Neural progenitor cell (in vitro differentiated cells): ENCODE measurements around the gene ZNF628. TPM values are rescaled to one million over a fixed set of nuclear protein-coding genes. Genes with fewer than 3 reads are reported as not detected.

Experiments
- DNase-seq: peaks from one replicate; pipeline ENCODE4 v3.0.0-alpha.2; 2016; ENCODE audit warnings: low spot score
- H2AFZ ChIP-seq: fragments of 200-600 bp; sonication (generic); replicated peaks from 2 replicates; pipeline ENCODE4 v1.6.1; 2016; ENCODE audit warnings: antibody characterized with exemption
- H3F3A ChIP-seq: fragments of 200-600 bp; sonication (generic); 2 replicates; pipeline ENCODE4 v1.6.1; 2016; ENCODE audit warnings: antibody characterized with exemption, low read depth
- H3K27ac ChIP-seq: fragments of 200-600 bp; sonication (generic); 2 replicates; pipeline ENCODE4 v1.5.1; 2016; ENCODE audit warnings: mild to moderate bottlenecking
- H3K27me3 ChIP-seq: fragments of 200-600 bp; sonication (generic); 2 replicates; pipeline ENCODE4 v1.6.1; 2016; ENCODE audit warnings: mild to moderate bottlenecking, moderate library complexity
- H3K36me3 ChIP-seq: fragments of 200-600 bp; sonication (generic); 2 replicates; pipeline ENCODE4 v1.5.1; 2016
- H3K4me1 ChIP-seq: fragments of 200-600 bp; sonication (generic); 2 replicates; pipeline ENCODE4 v1.6.1; 2016; ENCODE audit warnings: mixed run types
- H3K4me2 ChIP-seq: fragments of 200-600 bp; sonication (generic); 2 replicates; pipeline ENCODE4 v1.6.1; 2016
- H3K4me3 ChIP-seq: fragments of 200-600 bp; sonication (generic); 2 replicates; pipeline ENCODE4 v1.5.1; 2016
- H3K79me2 ChIP-seq: fragments of 200-600 bp; sonication (generic); 2 replicates; pipeline ENCODE4 v1.6.1; 2016; ENCODE audit warnings: low read depth
- H3K9ac ChIP-seq: fragments of 200-600 bp; sonication (generic); 2 replicates; pipeline ENCODE4 v1.6.1; 2016
- H3K9me3 ChIP-seq: fragments of 200-600 bp; sonication (generic); 2 replicates; pipeline ENCODE4 v1.5.1; 2016; ENCODE audit warnings: low read depth
- H4K20me1 ChIP-seq: fragments of 200-600 bp; sonication (generic); 2 replicates; pipeline ENCODE4 v1.6.1; 2016; ENCODE audit warnings: low read depth
- H3K27ac Mint-ChIP-seq: 3 replicates; pipeline ENCODE4 v1.8.0; 2021; ENCODE audit warnings: mixed read lengths
- H3K27me3 Mint-ChIP-seq: 2 replicates; pipeline ENCODE4 v1.8.0; 2022; ENCODE audit warnings: low read depth, mild to moderate bottlenecking, inconsistent platforms, moderate library complexity, mixed read lengths; ENCODE audit not compliant: insufficient read depth
- H3K36me3 Mint-ChIP-seq: 3 replicates; pipeline ENCODE4 v1.8.0; 2021; ENCODE audit warnings: mixed read lengths
- H3K4me1 Mint-ChIP-seq: 3 replicates; pipeline ENCODE4 v1.8.0; 2021; ENCODE audit warnings: mixed read lengths
- H3K4me3 Mint-ChIP-seq: 3 replicates; pipeline ENCODE4 v1.8.0; 2021; ENCODE audit warnings: mild to moderate bottlenecking, moderate library complexity, mixed read lengths
- H3K9me3 Mint-ChIP-seq: 3 replicates; pipeline ENCODE4 v1.8.0; 2020; ENCODE audit warnings: mixed read lengths
- EZH2 ChIP-seq: fragments of 200-600 bp; sonication (generic); IDR thresholded peaks from 2 replicates; pipeline ENCODE4 v1.6.1; 2017; ENCODE audit warnings: antibody characterized with exemption, mild to moderate bottlenecking, moderate library complexity
- EZH2phosphoT487 ChIP-seq: fragments of 200-600 bp; sonication (generic); IDR thresholded peaks from 2 replicates; pipeline ENCODE4 v1.6.1; 2017; ENCODE audit warnings: antibody characterized with exemption
- total RNA-seq: library from RNA; depleted of rRNA; stranded (reverse); fragments of >200 nt; gene quantifications from 2 replicates; pipeline ENCODE4 v1.2.3, GENCODE V29; 2015; ENCODE audit warnings: low replicate concordance
- TF ChIP-seq, protein P1 (sequence below): fragments of 200-600 bp; sonication (generic); IDR thresholded peaks from 2 replicates; pipeline ENCODE4 v1.5.1; 2017; ENCODE audit warnings: antibody characterized with exemption, mild to moderate bottlenecking

The ZNF628 gene
- total RNA-seq, 1 donor from 2014 or later = not detected

DNA sequence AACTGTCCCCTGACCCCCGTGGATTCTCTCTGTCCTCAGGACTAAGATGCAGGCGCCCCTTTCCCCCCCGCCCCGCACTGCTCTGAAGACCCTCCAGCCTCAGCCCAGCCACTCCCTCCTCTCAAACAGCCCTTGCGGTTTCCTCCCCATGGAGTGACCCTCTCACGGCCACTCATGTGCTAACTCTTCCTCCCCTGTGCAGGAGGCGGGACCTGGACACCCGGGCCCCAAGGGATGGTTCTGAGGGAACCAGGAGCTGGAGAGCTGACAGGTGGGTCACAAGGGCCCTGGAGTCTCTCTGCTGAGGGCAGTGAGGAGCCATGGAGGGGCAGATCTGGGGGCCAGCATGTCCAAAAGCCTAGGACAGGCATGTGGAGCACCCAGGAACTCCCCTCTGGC, 16.9 kb upstream of the ZNF628 start:
- DNase-seq = no peak
- TF ChIP-seq EZH2 = no peak
- no peak overlapping the region for H3K9ac ChIP-seq
- Mint-ChIP-seq H3K9me3 (no peaks in the 10 kb centered on the region), H3K27ac (no peak overlapping the region), H3K27me3 (peaks cover 8% of the 10 kb centered on the region), H3K4me3 (peak overlapping the region; percentile 87), H3K4me1 (peaks cover 38% of the 10 kb centered on the region), H3K36me3 (no peaks in the 10 kb centered on the region)
- peaks cover 18% of the 10 kb centered on the region for H3K4me1 ChIP-seq
- no peaks in the 10 kb centered on the region for H3K9me3 ChIP-seq
- H2AFZ ChIP-seq = no peak overlapping the region
- H4K20me1 ChIP-seq = peaks cover under 1% of the 10 kb centered on the region
- peak overlapping the region; percentile 71 for H3K4me2 ChIP-seq
- no peaks in the 10 kb centered on the region for H3K36me3 ChIP-seq
- no peaks in the 10 kb centered on the region for H3K27me3 ChIP-seq
- H3F3A ChIP-seq = peaks cover 27% of the 10 kb centered on the region
- no peak overlapping the region for H3K4me3 ChIP-seq
- H3K27ac ChIP-seq = no peak overlapping the region
- no peaks in the 10 kb centered on the region for H3K79me2 ChIP-seq

DNA sequence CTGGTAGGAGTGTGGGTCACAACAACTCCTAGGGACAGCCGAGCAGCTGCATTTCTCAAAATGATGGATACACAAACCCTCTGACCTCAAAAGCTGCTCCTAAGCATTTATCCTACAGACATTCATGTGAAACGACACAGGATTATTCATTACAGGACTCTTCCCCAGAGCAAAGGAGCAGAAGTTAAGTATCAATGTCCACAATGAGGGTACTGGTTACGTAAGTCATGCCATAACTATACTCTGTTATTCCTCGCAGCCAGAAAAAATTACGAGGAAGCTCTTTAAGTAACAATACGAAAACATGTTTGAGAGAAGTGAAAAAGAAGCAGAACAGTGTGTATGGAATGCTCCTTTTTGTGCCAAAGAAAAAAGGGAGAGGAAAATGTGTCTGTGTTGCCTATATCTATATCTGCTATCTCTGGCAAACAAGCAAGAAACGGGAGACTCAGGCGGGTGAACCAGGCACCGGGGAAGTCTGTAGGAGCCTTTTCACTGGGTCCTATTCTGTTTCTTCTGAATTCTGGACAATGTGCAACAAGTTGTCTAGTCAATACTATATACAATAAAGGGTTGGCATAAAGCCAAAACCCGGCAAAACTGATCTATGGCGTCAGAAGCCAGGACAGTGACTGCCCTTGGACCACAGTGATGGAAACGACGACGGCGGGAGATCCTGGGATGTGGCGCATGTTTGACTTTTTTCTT, 16.3 kb upstream of the ZNF628 start:
- H3F3A ChIP-seq = peaks cover 29% of the 10 kb centered on the region
- peaks cover 6% of the 10 kb centered on the region for H3K27me3 Mint-ChIP-seq
- H3K4me3 Mint-ChIP-seq = peak overlapping the region; percentile 87
- H3K4me3 ChIP-seq = peak overlapping the region; percentile 55
- TF ChIP-seq, protein P1, sequence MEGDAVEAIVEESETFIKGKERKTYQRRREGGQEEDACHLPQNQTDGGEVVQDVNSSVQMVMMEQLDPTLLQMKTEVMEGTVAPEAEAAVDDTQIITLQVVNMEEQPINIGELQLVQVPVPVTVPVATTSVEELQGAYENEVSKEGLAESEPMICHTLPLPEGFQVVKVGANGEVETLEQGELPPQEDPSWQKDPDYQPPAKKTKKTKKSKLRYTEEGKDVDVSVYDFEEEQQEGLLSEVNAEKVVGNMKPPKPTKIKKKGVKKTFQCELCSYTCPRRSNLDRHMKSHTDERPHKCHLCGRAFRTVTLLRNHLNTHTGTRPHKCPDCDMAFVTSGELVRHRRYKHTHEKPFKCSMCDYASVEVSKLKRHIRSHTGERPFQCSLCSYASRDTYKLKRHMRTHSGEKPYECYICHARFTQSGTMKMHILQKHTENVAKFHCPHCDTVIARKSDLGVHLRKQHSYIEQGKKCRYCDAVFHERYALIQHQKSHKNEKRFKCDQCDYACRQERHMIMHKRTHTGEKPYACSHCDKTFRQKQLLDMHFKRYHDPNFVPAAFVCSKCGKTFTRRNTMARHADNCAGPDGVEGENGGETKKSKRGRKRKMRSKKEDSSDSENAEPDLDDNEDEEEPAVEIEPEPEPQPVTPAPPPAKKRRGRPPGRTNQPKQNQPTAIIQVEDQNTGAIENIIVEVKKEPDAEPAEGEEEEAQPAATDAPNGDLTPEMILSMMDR = no peak
- no peak for TF ChIP-seq EZH2phosphoT487
- no peak for TF ChIP-seq EZH2
- peak overlapping the region; percentile 41 for H2AFZ ChIP-seq
- H3K27ac Mint-ChIP-seq = no peak overlapping the region
- H3K36me3 Mint-ChIP-seq = no peaks in the 10 kb centered on the region
- H3K36me3 ChIP-seq = no peaks in the 10 kb centered on the region
- no peak for DNase-seq
- no peaks in the 10 kb centered on the region for H3K9me3 ChIP-seq
- no peaks in the 10 kb centered on the region for H3K27me3 ChIP-seq
- no peaks in the 10 kb centered on the region for H4K20me1 ChIP-seq
- peaks cover 23% of the 10 kb centered on the region for H3K4me1 ChIP-seq
- H3K9me3 Mint-ChIP-seq = no peaks in the 10 kb centered on the region
- no peaks in the 10 kb centered on the region for H3K79me2 ChIP-seq
- H3K9ac ChIP-seq = no peak overlapping the region
- peak overlapping the region; percentile 71 for H3K4me2 ChIP-seq
- peaks cover 38% of the 10 kb centered on the region for H3K4me1 Mint-ChIP-seq
- no peak overlapping the region for H3K27ac ChIP-seq

DNA sequence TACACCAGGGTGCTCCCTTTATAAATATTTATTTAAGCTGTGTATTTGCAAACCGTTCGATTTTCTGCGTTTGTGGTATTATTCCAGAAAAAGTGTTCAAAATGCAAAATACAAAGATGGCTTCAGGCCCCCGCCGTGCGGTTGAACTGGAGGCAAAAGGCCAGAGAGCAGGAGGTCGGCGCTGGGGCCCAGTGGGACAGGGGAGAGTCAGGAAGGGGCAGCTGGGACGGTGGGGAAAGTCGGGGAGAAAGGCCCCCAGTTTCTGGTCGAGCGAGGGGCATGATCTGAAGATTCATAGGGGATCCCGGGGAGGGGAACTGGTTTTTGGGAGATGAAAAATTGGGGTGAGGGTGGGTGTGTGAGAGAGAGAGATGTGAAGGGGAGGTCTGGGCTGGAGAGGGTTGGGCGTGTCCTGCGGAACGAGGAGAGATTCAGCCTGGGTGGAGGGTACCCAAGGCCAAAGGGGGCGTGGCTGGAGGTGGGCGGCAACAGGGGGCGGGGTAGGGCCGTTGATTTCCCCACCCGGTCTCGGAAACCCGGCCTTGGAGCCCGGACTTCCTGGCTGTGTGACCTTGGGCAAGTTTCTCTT, 15.7 kb upstream of the ZNF628 start:
- H3K36me3 ChIP-seq = no peaks in the 10 kb centered on the region
- H3K9ac ChIP-seq = no peak overlapping the region
- no peaks in the 10 kb centered on the region for H3K36me3 Mint-ChIP-seq

More for the DNA sequence above, 15.7 kb upstream of the ZNF628 start:
- no peaks in the 10 kb centered on the region for H3K9me3 Mint-ChIP-seq
- peak overlapping the region; percentile 41 for H2AFZ ChIP-seq
- H3K4me1 ChIP-seq = peaks cover 23% of the 10 kb centered on the region
- H3K9me3 ChIP-seq = no peaks in the 10 kb centered on the region
- H3K4me1 Mint-ChIP-seq = peaks cover 38% of the 10 kb centered on the region
- H3K79me2 ChIP-seq = no peaks in the 10 kb centered on the region
- no peaks in the 10 kb centered on the region for H3K27me3 ChIP-seq
- no peak overlapping the region for H3K27ac ChIP-seq
- peak overlapping the region; percentile 55 for H3K4me3 ChIP-seq
- H4K20me1 ChIP-seq = no peaks in the 10 kb centered on the region
- TF ChIP-seq, protein P1 = no peak
- TF ChIP-seq EZH2 (no peak), EZH2phosphoT487 (no peak)
- H3K4me2 ChIP-seq = peak overlapping the region; percentile 71
- peak overlapping the region; percentile 87 for H3K4me3 Mint-ChIP-seq
- peaks cover 4% of the 10 kb centered on the region for H3K27me3 Mint-ChIP-seq
- no peak overlapping the region for H3K27ac Mint-ChIP-seq
- DNase-seq = peak; percentile 93
- peaks cover 31% of the 10 kb centered on the region for H3F3A ChIP-seq
